Activated T-cell treated with anti-CD3 and anti-CD28 coated beads, Interleukin-2, amount 50 U/mL, for 24 hours (primary cell): Measurements from ENCODE around the gene APAF1.
A peak's percentile ranks its signal among the peaks of the same experiment; 100 is the strongest.
"Not testable (repeated sequence)": the region's sequence is repeated elsewhere in the genome, so short reads cannot be mapped to it uniquely, and the experiment has no call there.

Experiments
- DNase-seq: peaks from one replicate; pipeline ENCODE4 v3.0.0-alpha.2; 2020
- H3K27ac Mint-ChIP-seq: 2 replicates; pipeline ENCODE4 v1.8.0; 2020; ENCODE audit warnings: mild to moderate bottlenecking, mixed read lengths
- H3K27me3 Mint-ChIP-seq: 2 replicates; pipeline ENCODE4 v1.8.0; 2020; ENCODE audit warnings: mixed read lengths
- H3K36me3 Mint-ChIP-seq: 2 replicates; pipeline ENCODE4 v1.8.0; 2020; ENCODE audit warnings: low read depth, mixed read lengths
- H3K4me1 Mint-ChIP-seq: 2 replicates; pipeline ENCODE4 v1.8.0; 2020; ENCODE audit warnings: low read depth, mixed read lengths
- H3K4me3 Mint-ChIP-seq: 2 replicates; pipeline ENCODE4 v1.8.0; 2020; ENCODE audit warnings: mild to moderate bottlenecking, moderate library complexity, mixed read lengths
- H3K9me3 Mint-ChIP-seq: 2 replicates; pipeline ENCODE4 v1.8.0; 2020; ENCODE audit warnings: mixed read lengths

Gene APAF1

GRCh38 chr12:98748463-98748862 lies 103.4 kb downstream of the APAF1 start:
- no peak overlapping the region for H3K27ac Mint-ChIP-seq
- H3K4me3 Mint-ChIP-seq, result no peak overlapping the region
- no peak for DNase-seq
- no peaks in the 10 kb centered on the region for H3K36me3 Mint-ChIP-seq
- H3K4me1 Mint-ChIP-seq, result peaks cover 14% of the 10 kb centered on the region
- H3K27me3 Mint-ChIP-seq, result peaks cover 37% of the 10 kb centered on the region
- H3K9me3 Mint-ChIP-seq, result no peaks in the 10 kb centered on the region

GRCh38 chr12:98750511-98750910 lies 105.4 kb downstream of the APAF1 start:
- Mint-ChIP-seq H3K36me3 (no peaks in the 10 kb centered on the region), H3K27ac (no peak overlapping the region), H3K4me3 (no peak overlapping the region), H3K9me3 (no peaks in the 10 kb centered on the region), H3K27me3 (peaks cover 36% of the 10 kb centered on the region), H3K4me1 (peaks cover 22% of the 10 kb centered on the region)
- no peak for DNase-seq

- H3K27me3 Mint-ChIP-seq, result peaks cover 30% of the 10 kb centered on the region
Observed at GRCh38 chr12:98751580-98752115, 106.6 kb downstream of the APAF1 start.

DNA sequence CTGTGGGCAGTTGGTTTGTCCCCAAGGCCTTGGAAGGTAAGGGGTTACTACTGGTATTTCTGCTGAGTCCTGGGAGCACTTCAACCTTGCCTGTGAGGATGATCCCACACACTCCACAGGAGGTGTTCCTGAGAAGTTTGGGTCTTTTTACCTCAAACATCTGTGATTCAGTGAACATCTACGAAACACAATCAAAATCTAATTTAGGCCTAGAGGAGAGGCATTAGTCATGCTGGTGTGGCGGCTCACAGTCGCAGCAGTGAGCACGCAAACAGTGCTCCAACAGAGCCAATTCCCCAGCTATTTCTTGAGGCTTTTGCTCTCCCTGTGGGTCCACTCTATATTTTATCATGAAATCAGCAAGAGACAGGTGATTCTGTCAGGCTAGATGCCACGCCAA lies 107.6 kb downstream of the APAF1 start:
- DNase-seq, result no peak
- Mint-ChIP-seq H3K4me3 (no peak overlapping the region), H3K36me3 (no peaks in the 10 kb centered on the region), H3K27me3 (peaks cover 22% of the 10 kb centered on the region), H3K27ac (no peak overlapping the region), H3K9me3 (no peaks in the 10 kb centered on the region), H3K4me1 (peaks cover 15% of the 10 kb centered on the region)

More at GRCh38 chr12:98751580-98752115, 106.6 kb downstream of the APAF1 start:
- no peak overlapping the region for H3K4me3 Mint-ChIP-seq
- DNase-seq, result no peak
- H3K9me3 Mint-ChIP-seq, result no peaks in the 10 kb centered on the region
- no peaks in the 10 kb centered on the region for H3K36me3 Mint-ChIP-seq
- peaks cover 15% of the 10 kb centered on the region for H3K4me1 Mint-ChIP-seq
- H3K27ac Mint-ChIP-seq, result no peak overlapping the region

DNA sequence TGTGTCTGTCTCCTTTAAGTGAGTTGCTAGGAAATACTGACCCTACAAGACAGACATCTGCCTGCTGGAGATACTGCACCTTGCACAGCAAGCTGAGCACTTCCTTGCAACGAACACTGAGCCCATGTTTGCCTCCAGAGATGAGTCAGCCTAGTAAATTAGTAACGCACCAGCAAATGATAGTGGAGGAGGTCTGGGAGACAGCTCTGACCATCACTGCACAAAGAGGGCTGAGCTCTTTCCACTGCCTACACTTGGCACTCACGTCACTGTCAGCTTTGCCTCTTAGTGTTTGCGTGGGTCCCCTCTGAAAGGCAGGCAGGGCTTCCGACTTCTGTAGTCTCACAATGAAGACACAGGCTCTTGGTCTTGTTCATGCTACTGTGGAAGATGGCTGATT lies 109.0 kb downstream of the APAF1 start:
- Mint-ChIP-seq H3K4me1 (peaks cover 15% of the 10 kb centered on the region), H3K9me3 (no peaks in the 10 kb centered on the region), H3K27me3 (peaks cover 18% of the 10 kb centered on the region), H3K4me3 (no peak overlapping the region), H3K27ac (peak overlapping the region; percentile 32), H3K36me3 (no peaks in the 10 kb centered on the region)
- no peak for DNase-seq

GRCh38 chr12:98755855-98756254 lies 110.8 kb downstream of the APAF1 start:
- peaks cover 15% of the 10 kb centered on the region for H3K4me1 Mint-ChIP-seq
- not testable (repeated sequence) for H3K27ac Mint-ChIP-seq, H3K27me3 Mint-ChIP-seq, H3K9me3 Mint-ChIP-seq, DNase-seq, H3K36me3 Mint-ChIP-seq, H3K4me3 Mint-ChIP-seq

GRCh38 chr12:98757455-98757854 lies 112.4 kb downstream of the APAF1 start:
- Mint-ChIP-seq H3K27ac (no peak overlapping the region), H3K4me3 (no peak overlapping the region), H3K27me3 (peaks cover 6% of the 10 kb centered on the region), H3K4me1 (peaks cover 15% of the 10 kb centered on the region), H3K36me3 (no peaks in the 10 kb centered on the region), H3K9me3 (no peaks in the 10 kb centered on the region)
- DNase-seq, result no peak

GRCh38 chr12:98758331-98758730 lies 113.2 kb downstream of the APAF1 start:
- DNase-seq, result no peak
- no peaks in the 10 kb centered on the region for H3K9me3 Mint-ChIP-seq
- no peak overlapping the region for H3K27ac Mint-ChIP-seq
- H3K4me3 Mint-ChIP-seq, result no peak overlapping the region
- H3K4me1 Mint-ChIP-seq, result peaks cover 14% of the 10 kb centered on the region
- H3K27me3 Mint-ChIP-seq, result peaks cover 6% of the 10 kb centered on the region
- no peaks in the 10 kb centered on the region for H3K36me3 Mint-ChIP-seq

DNA sequence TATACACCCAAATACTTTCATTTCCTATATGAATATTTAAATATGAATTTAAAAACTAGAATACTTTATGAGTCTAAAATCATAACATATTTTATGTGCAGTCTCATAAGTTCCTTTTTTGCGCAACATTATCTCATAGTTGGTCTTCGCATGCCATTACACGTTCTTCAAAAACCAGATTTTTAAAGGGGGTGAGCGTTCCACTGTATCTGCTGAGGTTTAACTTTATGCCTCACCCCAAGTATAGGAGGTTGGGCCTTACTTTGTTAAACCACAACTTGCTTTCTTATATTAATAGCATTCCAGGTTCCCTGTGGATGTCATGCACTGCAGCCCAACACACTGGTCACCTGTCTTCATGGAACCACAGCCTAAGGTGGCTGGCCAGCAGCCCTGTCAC lies 118.6 kb downstream of the APAF1 start:
- Mint-ChIP-seq H3K9me3 (no peaks in the 10 kb centered on the region), H3K4me3 (no peak overlapping the region), H3K36me3 (no peaks in the 10 kb centered on the region), H3K27me3 (no peaks in the 10 kb centered on the region), H3K27ac (no peak overlapping the region), H3K4me1 (no peaks in the 10 kb centered on the region)
- DNase-seq, result no peak

DNA sequence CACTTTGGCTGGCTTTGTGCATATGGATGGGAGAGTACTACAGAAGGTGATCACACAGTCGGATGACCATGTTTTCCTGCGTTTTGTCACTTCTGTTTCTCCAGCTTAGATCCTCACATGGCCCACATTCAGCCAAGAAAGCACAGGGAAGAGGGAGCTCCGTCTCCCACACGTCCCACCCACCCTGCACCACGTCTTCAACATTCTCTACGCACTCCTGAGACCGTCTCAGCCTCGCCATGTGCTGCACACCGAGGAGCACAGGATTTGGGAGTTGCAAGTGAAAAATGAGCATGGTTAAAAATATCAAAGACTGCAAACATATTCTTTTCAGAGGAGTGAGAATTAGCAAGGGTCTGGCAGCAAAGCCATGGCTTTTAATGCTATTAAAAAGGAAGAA lies 122.2 kb downstream of the APAF1 start:
- Mint-ChIP-seq H3K4me3 (no peak overlapping the region), H3K36me3 (no peaks in the 10 kb centered on the region), H3K4me1 (peaks cover 6% of the 10 kb centered on the region), H3K27ac (no peak overlapping the region), H3K9me3 (peaks cover 5% of the 10 kb centered on the region), H3K27me3 (no peaks in the 10 kb centered on the region)
- DNase-seq, result no peak

- no peak overlapping the region for H3K27ac Mint-ChIP-seq
Observed at GRCh38 chr12:98769068-98769467, 124.0 kb downstream of the APAF1 start.

GRCh38 chr12:98770230-98770629 lies 125.1 kb downstream of the APAF1 start:
- no peak overlapping the region for H3K27ac Mint-ChIP-seq
- no peak for DNase-seq
- no peaks in the 10 kb centered on the region for H3K27me3 Mint-ChIP-seq
- H3K4me3 Mint-ChIP-seq, result no peak overlapping the region
- H3K9me3 Mint-ChIP-seq, result peaks cover 7% of the 10 kb centered on the region
- H3K36me3 Mint-ChIP-seq, result no peaks in the 10 kb centered on the region
- peaks cover 8% of the 10 kb centered on the region for H3K4me1 Mint-ChIP-seq

More at GRCh38 chr12:98769068-98769467, 124.0 kb downstream of the APAF1 start:
- DNase-seq, result no peak
- Mint-ChIP-seq H3K36me3 (no peaks in the 10 kb centered on the region), H3K27me3 (no peaks in the 10 kb centered on the region), H3K4me1 (peaks cover 8% of the 10 kb centered on the region), H3K9me3 (peaks cover 7% of the 10 kb centered on the region), H3K4me3 (no peak overlapping the region)

- peaks cover 8% of the 10 kb centered on the region for H3K4me1 Mint-ChIP-seq
- peaks cover 7% of the 10 kb centered on the region for H3K9me3 Mint-ChIP-seq
- H3K36me3 Mint-ChIP-seq, result no peaks in the 10 kb centered on the region
- no peaks in the 10 kb centered on the region for H3K27me3 Mint-ChIP-seq
- H3K27ac Mint-ChIP-seq, result no peak overlapping the region
- no peak overlapping the region for H3K4me3 Mint-ChIP-seq
- DNase-seq, result no peak
Observed at GRCh38 chr12:98771811-98772752, 127.0 kb downstream of the APAF1 start.

GRCh38 chr12:98772818-98773217 lies 127.7 kb downstream of the APAF1 start:
- no peak for DNase-seq
- no peak overlapping the region for H3K27ac Mint-ChIP-seq
- peaks cover 8% of the 10 kb centered on the region for H3K4me1 Mint-ChIP-seq
- H3K27me3 Mint-ChIP-seq, result no peaks in the 10 kb centered on the region
- no peak overlapping the region for H3K4me3 Mint-ChIP-seq
- H3K9me3 Mint-ChIP-seq, result peaks cover 7% of the 10 kb centered on the region
- H3K36me3 Mint-ChIP-seq, result no peaks in the 10 kb centered on the region

GRCh38 chr12:98780261-98780660 lies 135.2 kb downstream of the APAF1 start:
- no peak for DNase-seq
- Mint-ChIP-seq H3K27ac (no peak overlapping the region), H3K27me3 (peaks cover 9% of the 10 kb centered on the region)

More at GRCh38 chr12:98780261-98780660, 135.2 kb downstream of the APAF1 start:
- Mint-ChIP-seq H3K4me1 (no peaks in the 10 kb centered on the region), H3K36me3 (no peaks in the 10 kb centered on the region), H3K9me3 (no peaks in the 10 kb centered on the region), H3K4me3 (no peak overlapping the region)
